B cell (primary cell): ENCODE results near the gene CAMTA1. TPM values are rescaled to one million over a fixed set of nuclear protein-coding genes. Genes with fewer than 3 reads are reported as not detected.

Experiments used
- ATAC-seq: fragments of 200-7000 bp; cut with Tn5 transposase; one replicate; pipeline ENCODE4 v1.10.0; 2021; ENCODE audit warnings: low read depth, mild to moderate bottlenecking, moderate number of reproducible peaks, moderate library complexity
- CTCF ChIA-PET: fragments of 350-600 bp; sonication (Branson Sonifier 250); formaldehyde crosslinking; loops from one replicate; lab custom pipeline; 2021; ENCODE audit warnings: antibody characterized with exemption, inconsistent platforms; lab: Charles Lee
- POLR2A ChIA-PET: fragments of 350-600 bp; sonication (Branson Sonifier 250); formaldehyde crosslinking; loops from one replicate; lab custom pipeline; 2021; ENCODE audit warnings: antibody characterized with exemption; lab: Charles Lee
- DNase-seq: peaks from one replicate; pipeline ENCODE4 v3.0.0; 2013
- H2AFZ ChIP-seq: 2 replicates; pipeline ENCODE4 v1.6.1; 2012; ENCODE audit warnings: mild to moderate bottlenecking, low read depth, low read length; ENCODE audit not compliant: insufficient read depth, poor library complexity, severe bottlenecking
- H3K27ac ChIP-seq, 2 donors: 1 replicate in 1 of 2; 2 replicates in 1 of 2; pipeline ENCODE4 v1.5.1; 2012 to 2013; ENCODE audit warnings: low read length in 2 of 2, mild to moderate bottlenecking in 2 of 2, moderate library complexity in 1 of 2
- H3K27me3 ChIP-seq, 4 experiments: fragments of 200-600 bp in 1 of 4; sonication (generic) in 1 of 4; replicated peaks in 1 of 4; 1 replicate in 2 of 4; 2 replicates in 2 of 4; pipeline versions ENCODE4 v1.6.1 to v1.7.0; 2013 to 2016; ENCODE audit warnings: low read length in 3 of 4, mild to moderate bottlenecking in 2 of 4, mixed read lengths in 1 of 4, moderate library complexity in 1 of 4; ENCODE audit not compliant: insufficient read depth in 4 of 4, control insufficient read depth in 3 of 4; ENCODE audit errors: control extremely low read depth in 1 of 4
- H3K36me3 ChIP-seq, 2 experiments: replicated peaks in 1 of 2; 1 replicate in 1 of 2; 2 replicates in 1 of 2; pipeline versions ENCODE4 v1.6.1 to v1.7.1; 2013; ENCODE audit warnings: low read length in 1 of 2; ENCODE audit not compliant: insufficient read depth in 2 of 2, control insufficient read depth in 1 of 2; ENCODE audit errors: control extremely low read depth in 1 of 2, extremely low read depth in 1 of 2
- H3K4me1 ChIP-seq, 2 donors: fragments of 200-600 bp in 1 of 2; sonication (generic) in 1 of 2; 1 replicate in 1 of 2; 2 replicates in 1 of 2; pipeline versions ENCODE4 v1.5.1 to v1.6.1; 2013 to 2017; ENCODE audit warnings: low read length in 2 of 2; ENCODE audit not compliant: control insufficient read depth in 2 of 2, insufficient read depth in 2 of 2
- H3K4me2 ChIP-seq: replicated peaks from 2 replicates; pipeline ENCODE3; 2012; ENCODE audit warnings: mild to moderate bottlenecking, low read depth, low read length; ENCODE audit not compliant: poor library complexity, severe bottlenecking
- H3K4me3 ChIP-seq, 5 experiments: fragments of 200-600 bp in 1 of 5; sonication (generic) in 1 of 5; 1 replicate in 3 of 5; 2 replicates in 2 of 5; pipeline versions ENCODE4 v1.5.1 to v1.7.0; 2011 to 2016; ENCODE audit warnings: low read length in 4 of 5, mild to moderate bottlenecking in 4 of 5, low read depth in 2 of 5, control low read depth in 1 of 5, moderate library complexity in 1 of 5; ENCODE audit not compliant: insufficient read depth in 1 of 5; ENCODE audit errors: control extremely low read depth in 1 of 5, extremely low read depth in 1 of 5
- H3K79me2 ChIP-seq: fragments of 200-600 bp; sonication (generic); one replicate; pipeline ENCODE4 v1.6.0; 2016; ENCODE audit warnings: low read length; ENCODE audit not compliant: control insufficient read depth, insufficient read depth
- H3K9ac ChIP-seq: fragments of 200-600 bp; sonication (generic); 2 replicates; pipeline ENCODE4 v1.6.1; 2017; ENCODE audit warnings: mild to moderate bottlenecking, low read length, moderate library complexity
- H3K9me3 ChIP-seq, 3 donors: one replicate each; pipeline versions ENCODE4 v1.6.1 to v1.7.1; 2013; ENCODE audit warnings: low read length in 2 of 3; ENCODE audit not compliant: control insufficient read depth in 2 of 3, insufficient read depth in 1 of 3; ENCODE audit errors: control extremely low read depth in 1 of 3
- H4K20me1 ChIP-seq: 2 replicates; pipeline ENCODE4 v1.6.0; 2012; ENCODE audit warnings: mild to moderate bottlenecking, low read length; ENCODE audit not compliant: insufficient read depth, control insufficient read depth, poor library complexity, severe bottlenecking
- H3K27ac Mint-ChIP-seq: one replicate; pipeline ENCODE4 v1.8.0; 2021; ENCODE audit warnings: mixed read lengths
- H3K27me3 Mint-ChIP-seq: one replicate; pipeline ENCODE4 v1.8.0; 2021; ENCODE audit warnings: mixed read lengths
- H3K4me1 Mint-ChIP-seq: one replicate; pipeline ENCODE4 v1.8.0; 2021; ENCODE audit warnings: mixed read lengths
- H3K4me3 Mint-ChIP-seq: one replicate; pipeline ENCODE4 v1.8.0; 2021; ENCODE audit warnings: mixed read lengths
- H3K9me3 Mint-ChIP-seq: one replicate; pipeline ENCODE4 v1.8.0; 2022; ENCODE audit warnings: mixed read lengths; ENCODE audit not compliant: insufficient read depth
- CTCF ChIP-seq: fragments of 200-600 bp; IDR thresholded peaks from one replicate; pipeline ENCODE4 v1.8.0; 2022; ENCODE audit warnings: antibody characterized with exemption, mild to moderate bottlenecking
- EZH2 ChIP-seq: IDR thresholded peaks from 2 replicates; pipeline ENCODE4 v1.6.1; 2012; ENCODE audit warnings: borderline replicate concordance, low read depth, mild to moderate bottlenecking, moderate library complexity, low read length; ENCODE audit not compliant: insufficient read depth, poor library complexity, severe bottlenecking
- WGBS: methylation state at CpG from one replicate; pipeline ENCODE4 v1.1.5; 2013; ENCODE audit warnings: missing lambda C conversion rate; ENCODE audit not compliant: insufficient coverage; 5-methylcytosine and 5-hydroxymethylcytosine counted together
- intact Hi-C: fragments of 100-400 bp; cut with micrococcal nuclease; formaldehyde crosslinking; loops from one replicate; pipeline ENCODE4 v1.10.0; 2022
- polyA plus RNA-seq: library from polyadenylated mRNA; depleted of rRNA; stranded (reverse); fragments of >200 nt; gene quantifications from 2 replicates; pipeline ENCODE4 v1.2.3, GENCODE V29; 2012
- total RNA-seq, 2 donors: library from RNA; stranded (reverse); fragments of 120-200 nt in 1 of 2; gene quantifications; 1 replicate in 1 of 2; 2 replicates in 1 of 2; pipeline versions ENCODE4 v1.2.3 to v1.2.4, GENCODE V29; 2013 to 2022

The CAMTA1 gene
- total and polyA plus RNA-seq, 2 donors (not counting 1 experiment from before 2014, with no cell fraction given): 42.2 to 45.7 TPM

- no peaks in the 10 kb centered on the region for H3K27me3 ChIP-seq
- H3K4me3 ChIP-seq: no peak overlapping the region
- DNase-seq (no peak), ATAC-seq (no peak)
- CTCF ChIA-PET: no interaction called here
- H3K4me3 Mint-ChIP-seq: no peak overlapping the region
- POLR2A ChIA-PET: no interaction called here
- H3K9me3 ChIP-seq: no peaks in the 10 kb centered on the region
- no peaks in the 10 kb centered on the region for H3K9me3 Mint-ChIP-seq
- no peaks in the 10 kb centered on the region for H3K4me1 ChIP-seq
- no peak overlapping the region for H3K9ac ChIP-seq
- 93% methylated on average over 22 of the region's 30 CpGs for WGBS
- H4K20me1 ChIP-seq: no peaks in the 10 kb centered on the region
- TF ChIP-seq CTCF (no peak), EZH2 (no peak)
- H3K27me3 Mint-ChIP-seq: no peaks in the 10 kb centered on the region
- no peaks in the 10 kb centered on the region for H3K36me3 ChIP-seq
- intact Hi-C loops: no loop called here
- H3K79me2 ChIP-seq: no peaks in the 10 kb centered on the region
- no peak overlapping the region for H3K27ac Mint-ChIP-seq
- H2AFZ ChIP-seq: no peak overlapping the region
- no peak overlapping the region for H3K27ac ChIP-seq
- no peaks in the 10 kb centered on the region for H3K4me1 Mint-ChIP-seq
- H3K4me2 ChIP-seq: no peak overlapping the region
Observed at GRCh38 chr1:7454895-7455784, 669.9 kb downstream of the CAMTA1 start.
